Superior temporal gyrus (tissue), 1 donor: ENCODE measurements around the gene LRRC56.

ENCODE experiments used
- DNase-seq: peaks from one replicate; pipeline ENCODE4 v3.0.0-alpha.2; 2016; ENCODE audit errors: extremely low spot score

LRRC56 gene

GRCh38 chr11:520428-521176 is 16.7 kb upstream of the LRRC56 start:
- DNase-seq = no peak

GRCh38 chr11:521177-521688 is 16.1 kb upstream of the LRRC56 start:
- DNase-seq = no peak

- peak; percentile 2 for DNase-seq
Observed at GRCh38 chr11:526192-526591, 11.1 kb upstream of the LRRC56 start.

- DNase-seq = no peak
Observed at GRCh38 chr11:528166-528814, 9.0 kb upstream of the LRRC56 start.

GRCh38 chr11:528815-529727 is 8.3 kb upstream of the LRRC56 start:
- DNase-seq = no peak

- no peak for DNase-seq
Observed at GRCh38 chr11:529728-530411, 7.5 kb upstream of the LRRC56 start.

- no peak for DNase-seq
Observed at GRCh38 chr11:530960-531831, 6.1 kb upstream of the LRRC56 start.

GRCh38 chr11:531919-532526 is 5.3 kb upstream of the LRRC56 start:
- no peak for DNase-seq

GRCh38 chr11:532527-532985 is 4.8 kb upstream of the LRRC56 start:
- DNase-seq = no peak

GRCh38 chr11:532986-533585 is 4.2 kb upstream of the LRRC56 start:
- no peak for DNase-seq

GRCh38 chr11:533586-534395 is 3.5 kb upstream of the LRRC56 start:
- no peak for DNase-seq

- DNase-seq = no peak
Observed at GRCh38 chr11:534396-535209, 2.7 kb upstream of the LRRC56 start.

- DNase-seq = no peak
Observed at GRCh38 chr11:535210-535518, 2.2 kb upstream of the LRRC56 start.

- DNase-seq = peak; percentile 94
Observed at GRCh38 chr11:535519-536454, 1.5 kb upstream of the LRRC56 start, which contains the start of gene HRAS. Gene HRAS, minus strand, starts transcription at chr11:535576.

- no peak for DNase-seq
Observed at GRCh38 chr11:537622-538430, 499 bp downstream of the LRRC56 start.

- DNase-seq = no peak
Observed at GRCh38 chr11:538431-539051, 1.2 kb downstream of the LRRC56 start.
